Right cardiac atrium (tissue), 5 donors: ENCODE results near the gene MEIS2. TPM values are rescaled to one million over a fixed set of nuclear protein-coding genes. Genes with fewer than 3 reads are reported as not detected.

Experiments
- ATAC-seq, 2 donors: fragments of 200-7000 bp; cut with Tn5 transposase; one replicate each; pipeline versions ENCODE4 v1.8.0 to v1.9.1; 2020; ENCODE audit warnings: moderate library complexity in 2 of 2, mild to moderate bottlenecking in 1 of 2
- DNase-seq, 3 donors: peaks; one replicate each; pipeline ENCODE4 v3.0.0-alpha.2; 2020
- H3K27ac ChIP-seq: one replicate; pipeline ENCODE4 v1.5.1; 2013; ENCODE audit warnings: mild to moderate bottlenecking, low read length, control low read depth, moderate library complexity
- H3K27me3 ChIP-seq: one replicate; pipeline ENCODE4 v1.6.1; 2013; ENCODE audit not compliant: control insufficient read depth, insufficient read depth
- H3K4me1 ChIP-seq: one replicate; pipeline ENCODE4 v1.6.1; 2013; ENCODE audit warnings: low read length; ENCODE audit not compliant: control insufficient read depth, insufficient read depth
- H3K4me3 ChIP-seq: one replicate; pipeline ENCODE4 v1.5.1; 2013; ENCODE audit warnings: low read length, control low read depth
- H3K9me3 ChIP-seq: one replicate; pipeline ENCODE4 v1.6.1; 2013; ENCODE audit warnings: low read length; ENCODE audit not compliant: control insufficient read depth
- WGBS: extraction: QIAGEN DNeasy Blood & Tissue Kit; methylation state at CpG from one replicate; pipeline ENCODE4 v1.1.7; 2013; 5-methylcytosine and 5-hydroxymethylcytosine counted together
- intact Hi-C, 4 donors: fragments of 100-400 bp; cut with DNase I; formaldehyde crosslinking; loops; one replicate each; pipeline versions ENCODE4 v1.11.0 to v1.14.0; 2022 to 2023
- polyA plus RNA-seq: library from polyadenylated mRNA; stranded (reverse); fragments of 200-250 nt; gene quantifications from one replicate; pipeline ENCODE4 v1.2.3, GENCODE V29; 2013
- total RNA-seq, 4 donors: library from RNA; stranded (reverse); fragmentation: NEBNext Ultra II Directional; extraction: Animal tissue kit (Norgen Biotek cat#: 25700); gene quantifications; one replicate each; pipeline ENCODE4 v1.2.1, GENCODE V29; 2021
- donor health status: healthy with polysubstance abuse.
- donor health status: DM: no; HTN: yes; CAD: no.
- donor health status: DM: no; HTN: no; CAD: no.
- donor health status: DM: no; HTN: yes; CAD: no; lungs with severe emphysema.
- donor health status: DM: yes; HTN: yes; CAD: no.

The MEIS2 gene
- total and polyA plus RNA-seq, 5 donors = 14.8 to 33.4 (median 29.6) TPM

GRCh38 chr15:37098468-37099318 is 1.7 kb downstream of the MEIS2 start:
- ATAC-seq (no peak), DNase-seq (peak; percentile 41 to 80 (median 77))
- Histone ChIP-seq H3K27ac (peak overlapping the region; percentile 90), H3K9me3 (no peaks in the 10 kb centered on the region), H3K4me1 (peaks cover 4% of the 10 kb centered on the region), H3K27me3 (no peaks in the 10 kb centered on the region), H3K4me3 (peak overlapping the region; percentile 97)
- WGBS = under 1% methylated on average over 75 of the region's 75 CpGs
- intact Hi-C loops = loop anchor here in 1 of 4 donors (10.0 kb wide), 1 partner anchor 84 kb away; no protein-coding TSS in a partner anchor

DNA sequence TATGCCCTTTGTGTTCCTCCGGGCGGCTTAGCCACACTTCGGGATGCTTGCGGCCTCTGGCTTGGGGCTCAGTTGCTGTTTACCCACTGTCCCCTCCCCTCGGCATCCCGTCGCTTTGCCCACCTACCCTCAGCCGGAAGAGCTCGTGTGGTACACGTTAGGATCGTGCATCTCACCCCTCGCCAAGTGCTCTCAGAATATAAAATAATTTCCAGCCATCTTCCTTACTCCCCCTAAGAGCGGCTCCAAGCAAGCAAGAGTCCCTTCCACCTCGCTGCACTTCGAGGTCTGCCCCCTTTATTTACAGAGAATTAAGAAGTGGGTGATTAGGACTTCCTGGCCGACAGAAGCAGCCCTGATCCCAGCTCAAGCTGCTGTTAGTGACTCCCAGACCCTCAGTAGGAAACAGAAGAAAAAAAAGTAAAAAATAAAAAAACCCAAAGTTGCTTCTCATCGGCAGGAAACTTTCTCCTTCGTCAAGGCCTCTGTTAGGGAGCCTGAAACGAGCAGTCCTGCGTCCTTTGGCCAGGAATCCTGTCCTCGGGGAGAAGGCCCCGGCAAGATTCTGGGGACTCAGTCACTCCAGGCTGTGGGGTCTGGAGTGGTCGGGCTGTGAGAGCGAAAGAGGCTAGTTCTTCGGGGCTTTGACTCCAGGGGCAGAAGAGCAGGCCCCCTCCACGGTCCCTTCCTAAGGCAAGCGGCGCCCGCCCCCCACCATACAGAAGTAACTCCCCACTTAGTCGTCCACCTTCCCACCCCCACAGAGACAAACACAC is 3.0 kb downstream of the MEIS2 start:
- no peaks in the 10 kb centered on the region for H3K27me3 ChIP-seq
- H3K9me3 ChIP-seq = no peaks in the 10 kb centered on the region
- ATAC-seq = no peak
- peak in 2 of 3 donors; percentile 56 to 60 for DNase-seq
- 18% methylated on average over 30 of the region's 30 CpGs for WGBS
- intact Hi-C loops = loop anchor here in 1 of 4 donors (10.0 kb wide), 1 partner anchor 83 kb away; no protein-coding TSS in a partner anchor
- peaks cover 3% of the 10 kb centered on the region for H3K4me1 ChIP-seq
- H3K4me3 ChIP-seq = peak overlapping the region; percentile 97
- H3K27ac ChIP-seq = peak overlapping the region; percentile 43

DNA sequence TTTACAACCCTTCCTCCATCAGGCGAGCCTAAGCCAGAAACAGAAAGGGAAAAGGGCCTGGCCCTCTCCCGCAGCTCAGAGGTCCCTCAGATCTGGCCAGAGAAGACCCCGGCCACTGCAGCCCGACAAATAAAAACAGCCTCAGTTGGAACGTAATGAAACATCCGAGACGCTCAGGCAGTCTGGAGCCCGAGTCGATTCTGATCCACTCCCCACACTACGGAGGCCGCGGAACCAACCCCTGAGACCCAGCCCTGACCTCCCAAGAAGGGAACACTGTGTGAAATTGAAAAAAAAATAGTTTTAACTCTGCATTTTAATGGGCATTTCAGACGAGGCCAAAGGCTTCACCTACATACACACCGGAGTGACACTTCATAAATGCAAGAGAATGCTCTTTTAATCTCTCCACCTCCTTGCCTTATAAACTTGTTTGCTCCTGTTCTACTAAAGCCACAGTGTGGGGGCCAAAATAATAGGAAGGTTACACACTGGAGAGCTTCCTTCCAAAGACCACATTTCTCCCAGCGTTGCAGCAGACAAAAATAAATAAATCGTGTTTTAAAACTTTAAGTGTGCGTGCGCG is 3.7 kb downstream of the MEIS2 start:
- peaks cover 2% of the 10 kb centered on the region for H3K4me1 ChIP-seq
- H3K4me3 ChIP-seq = peak overlapping the region; percentile 97
- peak overlapping the region; percentile 43 for H3K27ac ChIP-seq
- DNase-seq (peak in 1 of 3 donors; percentile 59), ATAC-seq (no peak)
- no peaks in the 10 kb centered on the region for H3K9me3 ChIP-seq
- WGBS = 20% methylated on average over 19 of the region's 19 CpGs
- no peaks in the 10 kb centered on the region for H3K27me3 ChIP-seq
- intact Hi-C loops = loop anchor here in 1 of 4 donors (10.0 kb wide), 1 partner anchor 82 kb away; no protein-coding TSS in a partner anchor

GRCh38 chr15:37095770-37096557 is 4.4 kb downstream of the MEIS2 start:
- peaks cover 2% of the 10 kb centered on the region for H3K4me1 ChIP-seq
- ATAC-seq (no peak), DNase-seq (peak; percentile 30 to 76 (median 66))
- peak overlapping the region; percentile 43 for H3K27ac ChIP-seq
- no peaks in the 10 kb centered on the region for H3K27me3 ChIP-seq
- WGBS = 25% methylated on average over 32 of the region's 32 CpGs
- H3K9me3 ChIP-seq = no peaks in the 10 kb centered on the region
- intact Hi-C loops = loop anchor here in 1 of 4 donors (10.0 kb wide), 1 partner anchor 81 kb away; no protein-coding TSS in a partner anchor
- H3K4me3 ChIP-seq = peak overlapping the region; percentile 97

GRCh38 chr15:37094915-37095711 is 5.2 kb downstream of the MEIS2 start:
- ATAC-seq (peak; percentile 9 to 10), DNase-seq (peak; percentile 20 to 72 (median 64))
- Histone ChIP-seq H3K4me1 (peaks cover 2% of the 10 kb centered on the region), H3K27me3 (no peaks in the 10 kb centered on the region), H3K9me3 (no peaks in the 10 kb centered on the region), H3K27ac (peak overlapping the region; percentile 43), H3K4me3 (peak overlapping the region; percentile 97)
- WGBS = 27% methylated on average over 36 of the region's 36 CpGs
- intact Hi-C loops = loop anchor here in 1 of 4 donors (10.0 kb wide), 1 partner anchor 80 kb away; no protein-coding TSS in a partner anchor

DNA sequence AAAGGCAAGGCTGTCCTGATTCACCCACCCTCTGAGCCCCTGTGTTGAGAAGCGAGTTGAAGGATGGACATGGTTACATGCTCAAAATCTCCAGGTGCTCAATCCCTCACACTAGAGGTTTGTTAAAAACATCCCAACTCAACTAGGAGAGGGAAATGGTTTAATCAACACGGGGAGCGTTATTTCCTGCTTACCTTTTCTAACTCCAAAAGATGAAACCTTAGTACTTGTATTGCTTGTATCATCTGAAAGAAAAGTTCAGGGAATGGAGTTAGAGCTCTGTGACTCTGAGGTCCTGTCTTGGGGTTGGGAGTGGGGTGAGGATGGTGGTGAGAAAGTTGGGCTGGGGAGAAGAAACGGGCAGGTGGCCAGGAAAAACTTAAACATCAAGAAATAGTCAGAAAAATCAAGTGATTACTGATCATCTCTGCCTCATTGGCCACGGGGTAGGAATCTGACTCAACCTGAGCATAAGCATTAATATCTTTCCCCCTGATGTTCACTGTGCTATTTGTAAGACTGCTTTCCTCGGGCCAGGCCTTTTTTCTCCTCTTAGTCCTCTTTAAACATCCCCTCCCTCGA is 5.9 kb downstream of the MEIS2 start:
- intact Hi-C loops = loop anchor here in 1 of 4 donors (10.0 kb wide), 1 partner anchor 80 kb away; no protein-coding TSS in a partner anchor
- Histone ChIP-seq H3K4me3 (peak overlapping the region; percentile 97), H3K9me3 (no peaks in the 10 kb centered on the region), H3K27ac (peak overlapping the region; percentile 66), H3K27me3 (no peaks in the 10 kb centered on the region), H3K4me1 (peaks cover 2% of the 10 kb centered on the region)
- ATAC-seq = no peak
- no peak for DNase-seq
- 44% methylated on average over 7 of the region's 7 CpGs for WGBS

GRCh38 chr15:37093480-37094332 is 6.6 kb downstream of the MEIS2 start:
- no peak for ATAC-seq
- Histone ChIP-seq H3K4me3 (peak overlapping the region; percentile 97), H3K27ac (peak overlapping the region; percentile 75), H3K9me3 (no peaks in the 10 kb centered on the region), H3K4me1 (peaks cover 2% of the 10 kb centered on the region), H3K27me3 (no peaks in the 10 kb centered on the region)
- intact Hi-C loops = loop anchor here in 1 of 4 donors (10.0 kb wide), 1 partner anchor 79 kb away; no protein-coding TSS in a partner anchor
- peak in 1 of 3 donors; percentile 28 for DNase-seq
- 42% methylated on average over 11 of the region's 11 CpGs for WGBS

DNA sequence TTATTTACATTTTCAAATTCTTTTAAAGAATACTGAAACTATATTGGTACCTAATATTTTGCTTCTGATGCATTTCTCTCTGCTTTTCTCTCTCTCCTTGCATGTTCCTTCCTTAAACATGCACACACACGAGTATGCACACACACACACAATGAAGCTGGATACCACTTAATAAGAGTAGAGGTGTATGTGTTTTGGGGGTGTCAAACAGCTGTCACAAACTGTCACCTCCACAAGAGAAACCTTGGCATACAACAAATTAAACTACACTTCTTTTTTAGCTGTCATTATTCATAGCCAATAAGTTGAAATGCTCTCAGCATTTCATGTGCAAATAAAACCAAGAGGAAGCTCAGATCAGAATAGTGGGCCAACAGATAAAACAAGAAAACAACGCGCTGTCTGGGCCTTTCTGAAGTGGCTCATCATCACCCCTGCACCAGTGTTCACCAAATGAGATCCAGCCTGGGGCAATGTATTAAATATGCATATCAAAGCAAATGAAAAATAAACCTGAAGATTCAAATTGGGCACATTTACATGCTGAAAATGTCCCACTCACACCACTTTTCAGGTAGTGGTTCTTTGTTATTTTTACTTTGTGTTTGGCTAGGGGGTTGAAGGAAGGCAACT is 9.7 kb downstream of the MEIS2 start:
- no peaks in the 10 kb centered on the region for H3K9me3 ChIP-seq
- 33% methylated on average over 3 of the region's 3 CpGs for WGBS
- intact Hi-C loops = loop anchor here in 1 of 4 donors (10.0 kb wide), 1 partner anchor 76 kb away; no protein-coding TSS in a partner anchor
- DNase-seq = no peak
- H3K4me3 ChIP-seq = no peak overlapping the region
- H3K4me1 ChIP-seq = peaks cover 2% of the 10 kb centered on the region
- ATAC-seq = no peak
- H3K27ac ChIP-seq = peak overlapping the region; percentile 45
- H3K27me3 ChIP-seq = no peaks in the 10 kb centered on the region
